TTC549 (cell line): Measurements from ENCODE around the gene SHROOM3.
A peak's percentile ranks its signal among the peaks of the same experiment; 100 is the strongest.
"Not testable (repeated sequence)": the region's sequence is repeated elsewhere in the genome, so short reads cannot be mapped to it uniquely, and the experiment has no call there.

ENCODE experiments used
- FAIRE-seq: peaks from 2 replicates; lab custom pipeline; 2012; peaks lifted over from hg19 to GRCh38; lab: Jason Lieb, UNC

The SHROOM3 gene

DNA sequence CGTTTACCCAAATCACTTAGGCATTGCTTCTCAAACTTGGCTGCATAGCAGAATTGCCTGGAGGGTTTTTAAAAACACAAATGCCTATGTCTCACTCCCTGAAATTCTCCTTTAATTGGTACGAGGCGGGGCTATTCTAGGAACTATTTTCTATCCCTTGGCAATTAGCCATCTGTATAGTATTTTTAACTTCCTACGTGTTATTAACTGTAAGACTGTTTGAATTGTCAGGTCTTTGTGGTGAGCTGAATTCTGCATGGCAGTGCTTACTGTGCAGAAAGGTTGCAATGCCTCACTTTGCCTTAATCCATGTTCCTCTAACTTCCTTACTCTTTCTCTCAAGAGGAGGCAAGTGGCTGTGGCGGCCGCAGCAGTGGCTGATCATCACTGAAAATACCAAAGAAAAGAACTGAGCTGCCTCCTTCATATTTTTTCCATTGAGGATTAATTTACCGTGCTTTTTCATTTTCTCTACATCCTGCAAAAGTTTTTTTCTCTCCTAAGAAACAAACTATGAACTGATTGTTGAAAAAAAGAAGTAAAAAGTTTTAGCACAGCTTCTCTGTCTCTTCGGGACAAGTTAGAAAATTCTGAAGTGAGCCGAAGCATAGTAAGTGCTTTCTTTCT is at the start of gene SHROOM3:
Gene SHROOM3 (plus strand): TSS at position 329 of the 627 bp plus-strand sequence. CDS start 824 bp downstream, outside the sequence.
- FAIRE-seq, result peak; percentile 87

DNA sequence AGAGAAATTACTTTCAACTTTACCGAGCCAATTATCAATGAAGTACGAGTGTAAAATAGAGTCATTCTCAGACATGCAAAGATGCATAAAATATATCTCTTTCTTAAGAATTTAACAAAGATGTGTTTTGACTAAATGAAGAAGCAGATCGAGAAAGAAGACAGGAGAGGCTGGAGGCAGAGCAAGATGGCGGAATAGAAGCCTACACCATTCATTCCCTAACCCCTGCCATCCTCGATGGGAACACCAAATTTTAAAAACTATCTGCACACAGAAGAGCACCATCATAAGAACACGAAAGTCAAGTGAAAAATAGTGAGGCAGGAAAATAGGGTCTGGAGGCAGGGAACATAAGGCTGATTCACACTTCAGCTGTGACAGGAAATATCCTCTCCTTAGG is 49.1 kb upstream of the SHROOM3 start:
- FAIRE-seq, result no peak

DNA sequence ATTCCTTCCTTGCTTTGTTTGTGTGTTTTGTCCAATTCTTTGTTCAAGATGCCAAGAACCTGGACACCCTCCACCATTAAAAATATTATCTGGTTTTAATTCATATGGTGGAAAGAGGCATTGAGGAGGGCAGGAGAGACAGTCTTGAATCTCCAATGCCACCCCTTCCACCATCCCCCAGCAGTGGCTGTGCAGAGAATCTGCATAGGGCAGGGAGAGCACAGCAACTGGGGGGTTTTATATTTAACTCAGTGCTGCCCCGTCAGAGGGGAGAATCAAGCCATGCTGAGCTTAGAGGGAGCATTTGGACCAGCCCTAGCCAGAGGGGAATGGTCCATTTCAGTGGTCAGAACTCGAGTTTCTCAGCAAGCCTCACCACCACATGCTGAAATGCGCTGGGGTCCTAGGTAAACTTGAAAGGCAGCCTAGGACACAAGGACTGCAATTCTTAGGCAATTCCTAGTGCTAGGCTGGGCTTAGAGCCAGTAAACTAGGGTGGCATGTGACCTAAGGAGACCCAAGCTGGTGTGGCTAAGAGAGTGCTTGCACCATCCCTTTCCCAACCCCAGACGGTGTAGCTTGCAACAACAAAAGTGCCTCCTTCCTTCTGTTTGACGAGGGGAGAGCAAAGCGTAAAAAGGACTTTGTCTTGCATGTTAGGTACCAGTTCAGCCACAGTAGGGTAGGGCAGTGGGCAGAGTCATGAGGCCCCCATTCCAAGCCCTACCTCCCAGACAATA is 48.3 kb upstream of the SHROOM3 start:
- FAIRE-seq, result no peak

DNA sequence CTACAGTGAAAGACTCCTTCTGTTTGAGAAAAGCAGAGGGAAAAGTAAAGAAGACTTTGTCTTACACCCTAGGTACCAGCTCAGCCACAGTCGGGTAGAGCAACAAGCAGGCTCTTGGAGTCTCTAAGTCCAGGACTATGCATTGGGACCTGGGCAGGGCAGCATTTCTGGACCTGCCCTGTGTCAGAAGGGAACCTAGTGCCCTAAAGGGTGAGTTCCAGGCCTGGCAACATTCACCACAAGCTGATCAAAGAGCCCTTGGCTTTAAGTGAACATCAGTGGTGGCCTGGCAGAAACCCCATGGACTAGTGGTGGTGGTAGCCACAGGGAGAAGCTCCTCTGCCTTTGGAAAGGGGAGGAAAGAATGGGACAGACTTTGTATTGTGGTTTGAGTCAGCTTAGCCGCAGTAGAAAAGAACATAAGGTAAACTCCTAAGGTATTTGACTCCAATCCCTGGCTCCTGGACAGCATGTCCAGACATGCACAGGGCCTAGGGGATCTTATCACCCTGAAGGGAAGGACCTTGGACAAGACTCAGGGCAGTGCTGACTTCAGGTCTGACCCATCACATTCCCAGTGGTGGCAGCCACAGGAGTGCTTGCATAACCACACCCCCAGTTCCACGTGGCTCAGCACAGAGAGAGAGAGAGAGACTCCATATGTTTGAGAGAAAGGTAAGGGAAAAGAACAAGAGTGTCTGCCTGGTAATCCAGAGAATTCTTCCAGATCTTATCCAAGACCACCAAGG is 46.7 kb upstream of the SHROOM3 start:
- FAIRE-seq, result no peak

DNA sequence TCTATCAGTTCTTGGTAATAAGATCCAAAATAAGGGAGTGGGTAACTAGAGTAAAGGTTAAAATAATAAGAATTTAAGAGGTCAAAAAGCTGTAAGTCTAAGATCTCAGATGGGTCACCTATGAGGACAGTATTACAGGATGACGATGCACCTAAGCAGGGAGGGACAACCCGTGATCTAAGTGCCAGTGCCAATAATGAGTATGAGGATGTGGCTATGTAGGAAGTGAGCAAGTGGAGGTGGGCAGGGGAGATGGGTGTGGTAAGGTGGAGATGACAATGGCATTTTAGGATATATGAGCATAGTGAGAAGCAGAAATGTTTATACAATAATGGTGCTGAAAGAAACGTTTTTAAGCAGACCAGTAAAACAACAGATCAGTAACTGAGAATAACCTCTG is 33.4 kb upstream of the SHROOM3 start:
- FAIRE-seq, result no peak

DNA sequence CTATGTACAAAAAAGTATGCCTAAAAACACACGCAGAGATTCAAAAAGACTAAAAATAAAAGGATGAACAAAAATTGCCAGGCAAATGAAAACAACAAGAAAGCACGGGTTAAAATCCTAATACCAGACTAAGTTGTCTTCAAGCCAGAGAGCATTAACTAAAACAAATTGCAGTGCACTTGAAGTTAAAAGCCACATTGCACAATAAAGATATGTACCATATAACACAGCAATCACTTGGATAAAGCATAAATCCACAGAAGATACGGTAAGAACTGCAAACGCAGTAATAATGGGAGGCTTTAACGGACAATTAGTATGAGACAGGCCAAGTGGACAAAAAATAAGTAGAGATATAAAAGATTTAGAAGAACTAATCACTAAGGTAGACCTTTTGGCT is 28.9 kb upstream of the SHROOM3 start:
- no peak for FAIRE-seq

DNA sequence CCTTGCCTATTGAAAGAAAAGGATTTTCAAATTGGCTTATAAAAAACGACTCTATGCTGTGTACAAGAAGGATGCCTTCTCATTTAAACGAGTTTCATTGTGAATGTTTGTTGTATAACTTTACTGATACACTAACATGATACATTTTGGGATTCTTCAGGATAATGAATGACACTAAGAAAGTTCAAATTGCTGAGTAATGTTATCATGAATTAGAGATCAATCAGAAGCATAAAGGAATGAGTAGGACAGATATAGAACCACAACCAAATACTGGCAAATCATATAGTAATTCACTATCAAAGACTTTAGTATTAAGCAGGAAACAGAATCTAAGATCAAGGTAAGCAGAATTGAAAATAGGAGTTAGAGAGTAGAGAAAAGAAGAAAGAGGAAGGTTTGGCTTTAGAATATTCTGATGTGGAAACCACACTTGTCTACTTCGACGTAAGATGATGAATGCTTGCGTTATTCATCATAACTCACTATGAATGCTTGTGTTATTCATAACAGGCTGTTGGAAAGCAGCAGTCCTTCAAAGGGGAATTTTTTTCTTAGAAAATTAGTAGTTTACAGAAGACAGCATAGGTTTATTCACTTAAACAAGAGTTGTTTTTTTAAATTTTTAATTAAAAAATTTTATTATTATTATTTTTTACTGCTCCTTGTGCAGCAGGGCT is 27.4 kb upstream of the SHROOM3 start:
- FAIRE-seq, result no peak

DNA sequence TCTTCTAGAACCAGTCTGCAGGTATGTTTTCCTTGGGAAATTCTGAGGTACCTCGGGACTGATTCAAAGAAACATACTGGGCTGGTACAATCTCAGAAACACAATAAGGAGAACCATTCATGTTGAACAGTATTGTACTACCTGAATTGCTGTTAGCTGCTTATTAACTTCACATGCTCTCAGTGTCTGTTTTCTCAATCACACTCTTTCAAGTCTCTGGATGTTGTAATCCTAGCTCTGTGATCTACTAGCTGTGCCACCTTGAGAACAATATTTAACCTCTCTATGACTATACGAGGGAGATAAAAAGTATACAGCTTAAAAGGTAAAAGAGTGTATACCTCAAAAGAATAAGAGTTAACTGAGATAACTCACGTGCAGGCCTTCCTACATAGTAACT is 24.4 kb upstream of the SHROOM3 start:
- FAIRE-seq, result no peak

DNA sequence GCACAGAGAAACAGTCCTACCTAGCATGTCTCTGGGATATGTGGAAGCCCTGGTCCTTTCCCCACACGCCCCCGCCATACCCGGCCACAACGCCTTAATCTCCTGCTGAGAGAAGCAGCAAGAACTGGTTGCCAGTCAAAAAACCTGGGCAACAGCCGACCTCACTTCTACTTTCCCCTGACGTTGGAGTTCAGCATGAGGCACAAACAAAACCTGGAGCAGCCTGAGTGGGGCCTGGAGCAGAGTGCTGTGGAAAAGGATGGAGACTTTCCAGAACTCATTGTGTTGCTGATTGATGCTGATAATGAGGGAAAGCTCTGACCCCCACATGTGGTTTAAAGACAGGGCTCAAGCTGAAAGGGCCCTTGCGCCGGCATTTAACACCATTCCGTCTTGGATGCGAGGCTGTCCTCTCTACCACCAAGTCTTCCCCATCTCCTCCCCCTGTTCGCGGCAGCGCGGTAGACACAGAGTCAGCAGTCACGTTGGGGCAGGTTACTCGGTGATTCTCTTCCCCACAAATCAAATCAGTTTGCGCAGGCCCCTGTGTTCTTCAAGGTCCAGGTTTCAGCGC is 14.8 kb upstream of the SHROOM3 start:
- FAIRE-seq, result no peak

DNA sequence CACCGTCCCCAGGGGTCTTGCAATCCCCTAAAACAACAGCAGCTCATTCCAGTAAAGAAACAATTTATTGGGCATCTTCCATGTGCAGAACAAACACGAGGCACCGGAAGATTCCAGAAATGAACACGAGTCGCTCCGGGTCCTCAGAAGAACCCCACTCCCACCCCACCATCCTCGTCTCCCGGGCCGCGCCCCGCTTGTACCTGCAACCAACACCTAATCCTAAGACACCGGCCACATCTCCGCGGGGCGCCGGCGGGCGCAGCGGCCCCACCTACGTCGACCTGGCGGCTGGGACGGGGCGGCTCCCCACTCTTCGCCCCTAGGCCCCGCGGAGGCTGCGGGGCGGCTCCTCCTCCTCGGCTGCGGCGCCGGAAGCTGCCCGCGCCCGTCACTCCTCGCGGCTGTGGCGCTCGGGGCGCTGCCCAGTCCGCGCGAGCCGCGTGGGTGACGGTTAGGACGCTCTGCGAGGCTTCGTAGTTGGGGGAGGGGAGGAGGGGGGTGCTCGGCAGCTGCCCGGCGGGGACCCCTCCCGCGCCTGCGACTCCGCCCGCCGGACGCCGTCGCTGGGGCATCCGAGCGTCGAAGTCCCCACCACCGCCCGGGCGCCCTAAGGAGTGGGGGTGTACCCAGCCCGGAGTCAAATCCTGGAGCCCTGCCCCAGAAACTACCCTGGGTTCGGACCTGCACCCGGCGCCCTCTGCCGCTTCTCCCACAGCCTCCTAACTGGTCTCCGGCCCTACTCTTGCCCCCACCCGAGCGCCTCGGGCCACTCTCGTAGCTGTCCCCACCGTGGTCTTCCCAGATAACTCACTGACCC is 14.1 kb upstream of the SHROOM3 start, which contains the start of gene CCDC158:
Gene CCDC158 (minus strand): TSS at position 380 of the 820 bp plus-strand sequence. CDS start 17,934 bp downstream, outside the sequence.
- no peak for FAIRE-seq

DNA sequence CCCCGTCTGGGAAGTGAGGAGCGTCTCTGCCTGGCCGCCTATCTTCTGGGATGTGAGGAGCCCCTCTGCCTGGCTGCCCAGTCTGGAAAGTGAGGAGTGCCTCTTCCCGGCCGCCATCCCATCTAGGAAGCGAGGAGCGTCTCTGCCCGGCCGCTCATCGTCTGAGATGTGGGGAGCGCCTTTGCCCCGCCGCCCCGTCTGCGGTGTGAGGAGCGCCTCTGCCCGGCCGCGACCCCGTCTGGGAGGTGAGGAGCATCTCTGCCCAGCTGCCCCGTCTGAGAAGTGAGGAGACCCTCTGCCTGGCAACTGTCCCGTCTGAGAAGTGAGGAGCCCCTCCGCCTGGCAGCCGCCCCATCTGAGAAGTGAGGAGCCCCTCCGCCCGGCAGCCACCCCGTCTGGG is 11.9 kb upstream of the SHROOM3 start:
- FAIRE-seq, result not testable (repeated sequence)

DNA sequence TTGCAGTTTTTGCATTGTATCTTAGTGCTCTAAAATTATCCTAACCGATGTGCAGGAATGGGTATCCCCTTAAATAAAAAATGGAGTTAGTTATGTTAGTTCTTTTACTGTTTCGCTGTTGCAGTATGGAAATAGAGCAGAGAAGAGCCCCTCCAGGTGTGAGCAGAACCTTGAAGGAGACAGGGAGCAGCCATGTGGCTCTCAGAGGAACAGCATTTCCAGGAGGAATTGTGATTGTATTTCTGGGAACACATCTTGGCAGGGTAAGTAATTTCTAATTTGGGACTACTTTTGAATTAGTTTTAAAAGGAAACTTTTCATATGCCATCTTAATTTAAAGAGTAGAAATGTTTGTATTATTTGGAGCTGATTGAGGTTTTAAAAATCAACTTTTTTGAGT is 8.8 kb upstream of the SHROOM3 start:
- FAIRE-seq, result no peak

DNA sequence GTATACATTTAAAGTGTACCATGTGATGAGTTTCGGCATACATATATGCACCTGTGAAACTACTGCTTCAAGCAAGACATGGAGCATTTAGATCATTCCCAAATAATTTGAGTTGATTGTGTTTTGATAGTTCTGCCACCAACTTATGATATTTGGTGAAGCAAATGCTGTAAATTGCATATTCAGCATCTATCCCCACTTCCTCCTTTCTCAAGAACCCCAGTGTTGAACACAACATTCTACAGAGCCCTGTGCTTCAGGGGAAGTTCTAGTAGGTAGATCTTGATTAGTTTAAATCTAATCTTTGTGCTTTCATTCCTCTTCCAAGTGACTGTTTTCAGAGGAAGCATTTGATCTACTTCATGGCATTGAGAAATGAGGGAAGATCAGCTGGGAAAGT is 5.4 kb upstream of the SHROOM3 start:
- FAIRE-seq, result no peak

DNA sequence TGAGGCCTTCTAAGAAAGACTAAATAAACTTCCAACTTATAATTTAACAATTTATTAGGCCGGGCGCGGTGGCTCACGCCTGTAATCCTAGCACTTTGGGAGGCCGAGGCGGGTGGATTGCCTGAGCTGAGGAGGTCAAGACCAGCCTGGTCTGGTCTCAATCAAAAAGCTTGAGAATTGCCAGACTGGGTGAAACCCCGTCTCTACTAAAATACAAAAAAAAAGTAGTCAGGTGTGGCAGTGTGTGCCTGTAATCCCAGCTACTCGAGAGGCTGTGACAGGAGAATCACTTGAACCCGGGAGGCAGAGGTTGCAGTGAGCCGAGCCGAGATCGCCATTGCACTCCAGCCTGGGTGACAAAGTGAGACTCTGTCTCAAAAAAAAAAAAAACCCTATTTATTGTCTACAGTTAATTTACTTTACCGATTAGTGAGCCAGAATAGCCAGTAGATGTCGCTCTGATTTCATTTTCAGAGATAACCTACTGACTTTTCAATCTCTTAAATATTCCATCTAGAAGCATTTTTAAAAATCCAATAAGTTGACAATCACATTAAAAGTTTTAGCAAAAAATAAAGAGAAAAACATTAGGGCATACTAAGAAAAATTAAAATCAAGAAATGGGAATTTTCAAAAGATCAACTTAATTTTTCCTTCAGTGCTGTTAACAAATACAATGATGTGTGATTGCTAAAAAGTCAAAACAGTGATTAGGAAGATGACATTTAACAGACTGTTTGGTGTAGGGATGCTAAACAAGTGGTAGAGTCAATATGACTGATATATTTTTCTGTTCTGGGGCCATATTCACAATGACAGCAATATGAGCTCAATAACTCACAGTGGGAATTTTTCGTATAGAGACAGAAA is 4.3 kb upstream of the SHROOM3 start:
- peak; percentile 96 for FAIRE-seq

DNA sequence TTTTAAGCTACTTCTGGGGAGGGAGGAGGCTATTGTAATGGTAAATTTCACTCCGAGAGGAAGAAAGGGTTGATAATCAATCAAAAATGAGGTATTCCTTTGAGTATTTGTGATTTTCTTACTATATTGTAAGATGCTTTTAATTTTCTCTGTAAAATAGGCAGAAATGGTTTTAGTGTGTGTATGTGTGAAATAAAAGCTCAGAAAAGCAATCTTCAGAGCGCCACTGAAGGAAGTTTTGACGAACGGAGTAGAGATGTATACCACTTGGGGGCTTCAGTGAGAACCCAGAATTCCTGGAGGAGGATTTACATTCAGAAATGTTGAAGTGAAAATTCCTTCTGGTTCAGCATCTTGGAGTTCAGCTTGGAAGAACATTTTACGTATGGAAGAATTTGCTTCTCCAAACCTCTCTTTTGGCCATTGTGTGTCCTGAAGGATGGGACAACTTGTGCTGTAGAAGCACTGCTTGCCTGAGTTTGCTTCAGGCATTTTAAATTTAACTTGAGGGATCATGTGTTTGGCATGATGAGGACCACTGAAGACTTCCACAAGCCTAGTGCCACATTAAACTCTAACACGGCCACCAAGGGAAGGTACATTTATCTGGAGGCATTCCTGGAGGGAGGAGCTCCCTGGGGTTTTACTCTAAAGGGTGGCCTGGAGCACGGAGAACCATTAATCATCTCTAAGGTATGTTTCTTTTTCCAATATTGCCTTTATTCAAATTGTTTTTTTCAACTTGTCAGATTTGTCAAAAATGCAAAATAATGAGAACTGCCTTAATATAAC is 695 bp downstream of the SHROOM3 start:
- FAIRE-seq, result peak; percentile 74

DNA sequence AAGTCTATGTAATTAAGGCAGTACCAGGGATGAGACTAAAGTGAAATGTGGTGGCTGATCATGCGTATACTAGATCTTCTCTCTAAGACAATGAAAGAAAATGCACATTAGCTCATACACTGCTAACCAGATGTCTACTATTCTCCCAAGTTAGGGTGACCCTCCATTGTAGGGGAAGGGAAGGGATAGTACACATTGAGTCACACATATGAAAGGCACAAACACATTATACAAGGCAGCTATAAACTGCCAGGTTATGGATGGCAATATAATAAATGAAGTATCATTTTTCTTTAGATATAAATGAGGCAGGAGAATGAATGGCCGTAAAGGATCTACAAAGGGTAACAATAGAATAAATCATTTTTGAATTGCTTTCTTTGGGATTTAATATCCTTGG is 4.5 kb downstream of the SHROOM3 start:
- no peak for FAIRE-seq

DNA sequence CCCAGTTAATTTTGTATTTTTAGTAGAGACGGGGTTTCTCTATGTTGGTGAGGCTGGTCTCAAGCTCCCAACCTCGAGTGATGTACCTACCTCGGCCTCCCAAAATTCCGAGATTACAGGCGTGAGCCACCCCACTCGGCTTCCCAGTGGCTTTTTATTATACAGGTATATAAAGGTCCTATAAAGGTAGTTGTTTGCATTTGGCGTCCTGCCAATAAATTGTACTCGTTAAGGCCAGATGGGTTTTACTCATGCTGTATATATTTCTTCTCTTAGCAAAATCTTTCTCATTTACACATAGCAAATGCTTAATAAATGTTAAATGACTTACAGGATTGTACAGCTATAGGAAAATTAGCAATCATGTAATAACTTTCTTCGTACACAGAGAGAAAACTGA is 6.9 kb downstream of the SHROOM3 start:
- no peak for FAIRE-seq

DNA sequence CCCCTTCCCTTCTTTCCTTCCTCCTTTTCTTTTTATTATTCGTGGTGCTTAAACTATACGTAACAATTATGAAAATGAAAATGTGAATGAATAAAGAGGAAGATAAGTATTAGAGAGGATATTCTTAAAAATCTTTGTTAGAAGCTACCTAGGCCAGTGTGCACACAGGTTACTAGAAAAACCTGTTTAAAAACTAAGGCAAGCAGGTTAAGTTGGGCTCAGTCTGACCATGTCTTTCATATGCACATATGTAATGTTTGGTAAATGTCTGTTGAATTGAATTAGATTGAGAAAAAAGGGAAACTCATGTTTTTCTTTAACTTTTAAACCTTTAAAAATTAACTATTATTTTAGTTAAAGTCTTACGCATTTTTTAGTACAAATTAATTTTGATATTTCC is 7.8 kb downstream of the SHROOM3 start:
- peak; percentile 28 for FAIRE-seq

DNA sequence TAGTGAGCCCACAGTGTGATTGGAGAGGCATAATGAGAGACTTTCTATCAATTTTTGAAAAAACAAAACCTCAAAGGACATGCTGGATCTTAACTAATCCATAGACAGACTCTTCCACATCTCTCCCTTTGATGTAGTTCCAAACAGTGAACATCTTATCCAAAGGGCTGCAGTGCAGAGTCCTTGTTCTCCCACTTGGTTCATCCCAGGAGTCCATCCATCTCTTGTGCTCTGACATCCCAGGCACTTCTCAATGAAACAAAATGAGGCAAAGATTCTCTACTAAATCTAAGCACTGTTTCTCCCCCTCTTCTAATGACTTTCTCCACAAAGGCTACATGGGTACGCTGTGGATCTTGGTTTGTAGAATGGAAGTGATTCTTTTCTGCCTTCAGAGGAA is 8.3 kb downstream of the SHROOM3 start:
- FAIRE-seq, result no peak

DNA sequence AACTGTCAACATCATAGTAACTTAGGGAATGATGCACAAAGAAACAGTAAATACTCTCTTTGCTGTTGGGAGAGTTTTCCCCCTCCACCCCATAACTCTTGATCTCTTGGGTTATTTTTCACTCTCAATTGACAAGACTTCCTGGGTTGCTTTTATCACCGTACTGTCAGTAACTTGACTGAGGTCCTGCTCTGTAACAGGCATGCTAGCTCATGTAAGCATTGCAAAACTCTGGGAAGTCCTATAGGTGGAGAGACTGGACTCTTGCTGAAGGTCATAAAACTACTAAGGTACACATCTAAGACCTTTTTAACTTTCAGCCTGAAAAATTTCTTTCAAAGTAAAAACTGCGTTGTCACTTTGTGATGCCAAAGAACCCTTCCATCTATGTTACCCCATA is 10.9 kb downstream of the SHROOM3 start:
- no peak for FAIRE-seq
